Effector CD4-positive, alpha-beta T cell (primary cell): ENCODE measurements around the gene IL16.

Source experiments
- DNase-seq: peaks from one replicate; pipeline ENCODE4 v3.0.0-alpha.2; 2020

Gene IL16

GRCh38 chr15:81278306-81279029, 81.8 kb downstream of the IL16 start:
- DNase-seq = no peak

DNA sequence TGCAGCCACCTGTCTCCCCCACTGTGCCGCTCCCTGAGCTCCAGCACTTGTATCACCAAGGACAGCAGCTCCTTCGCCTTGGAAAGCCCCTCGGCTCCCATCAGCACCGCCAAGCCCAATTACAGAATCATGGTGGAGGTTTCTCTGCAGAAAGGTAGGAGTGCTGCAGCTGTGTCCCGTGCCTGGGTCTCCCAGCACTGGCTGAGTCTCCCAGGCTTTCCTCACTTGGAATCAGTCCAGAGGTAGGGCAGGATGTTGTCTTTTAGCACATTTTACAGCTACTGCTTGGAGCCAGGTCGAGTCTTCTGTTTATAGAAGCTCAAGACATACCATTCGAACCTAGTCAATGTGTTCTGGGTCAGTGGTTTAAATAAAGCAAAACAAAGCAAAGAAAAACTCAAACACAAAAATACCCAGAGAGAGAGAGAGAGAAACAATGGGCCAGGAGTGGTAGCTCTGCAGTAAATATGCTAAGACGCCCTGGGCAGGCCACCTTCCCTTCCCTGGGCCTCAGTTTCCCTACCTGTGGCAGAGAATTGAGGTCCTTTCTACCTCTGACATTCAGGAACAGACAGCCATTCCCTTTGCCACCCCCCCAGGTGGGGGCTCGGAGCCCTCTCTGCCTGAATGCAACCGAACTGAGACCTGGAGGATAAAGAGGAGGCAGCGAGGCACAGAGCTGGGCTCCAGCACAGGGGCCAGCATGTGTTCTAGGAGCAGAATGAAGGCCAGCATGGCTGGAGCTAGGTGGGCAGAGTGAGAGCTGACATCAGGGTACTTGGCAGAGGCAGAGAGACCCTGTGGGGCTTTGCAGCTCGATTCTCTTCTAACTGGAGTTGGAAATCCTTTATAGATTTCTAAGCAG, 83.2 kb downstream of the IL16 start:
- no peak for DNase-seq

GRCh38 chr15:81280696-81281455, 84.2 kb downstream of the IL16 start:
- DNase-seq = no peak

GRCh38 chr15:81281456-81281735, 84.7 kb downstream of the IL16 start:
- no peak for DNase-seq

GRCh38 chr15:81281766-81282605, 85.3 kb downstream of the IL16 start:
- DNase-seq = no peak

DNA sequence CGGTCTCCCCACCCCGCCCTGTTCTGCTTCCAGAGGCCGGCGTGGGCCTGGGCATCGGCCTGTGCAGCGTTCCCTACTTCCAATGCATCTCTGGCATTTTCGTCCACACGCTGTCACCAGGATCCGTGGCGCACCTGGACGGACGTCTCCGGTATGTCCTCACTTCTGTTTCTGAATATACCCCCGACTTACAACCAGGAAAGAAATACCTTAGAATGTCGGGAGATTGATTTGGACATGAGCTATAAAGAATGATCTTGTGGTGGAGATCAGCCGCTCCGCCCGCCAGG, 85.9 kb downstream of the IL16 start:
- no peak for DNase-seq

- DNase-seq = no peak
These were observed 86.2 kb downstream of the IL16 start for GRCh38 chr15:81282911-81283310.

GRCh38 chr15:81284256-81285031, 87.8 kb downstream of the IL16 start:
- no peak for DNase-seq

DNA sequence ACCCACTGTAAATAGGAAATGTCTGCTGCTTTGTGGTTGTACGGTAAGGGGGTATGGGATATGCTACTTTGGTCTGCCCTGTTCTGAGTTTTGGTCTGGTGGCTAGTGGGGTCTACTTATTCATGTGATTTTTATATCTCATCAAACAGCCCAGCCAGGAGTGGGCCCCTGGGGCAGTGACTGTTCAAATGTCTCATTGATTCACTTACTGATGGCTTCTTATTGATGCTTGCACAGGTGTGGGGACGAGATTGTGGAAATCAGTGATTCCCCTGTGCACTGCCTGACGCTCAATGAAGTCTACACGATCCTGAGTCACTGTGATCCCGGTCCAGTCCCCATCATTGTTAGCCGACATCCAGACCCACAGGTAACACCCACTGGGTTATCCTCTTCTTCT, 88.8 kb downstream of the IL16 start:
- no peak for DNase-seq

DNA sequence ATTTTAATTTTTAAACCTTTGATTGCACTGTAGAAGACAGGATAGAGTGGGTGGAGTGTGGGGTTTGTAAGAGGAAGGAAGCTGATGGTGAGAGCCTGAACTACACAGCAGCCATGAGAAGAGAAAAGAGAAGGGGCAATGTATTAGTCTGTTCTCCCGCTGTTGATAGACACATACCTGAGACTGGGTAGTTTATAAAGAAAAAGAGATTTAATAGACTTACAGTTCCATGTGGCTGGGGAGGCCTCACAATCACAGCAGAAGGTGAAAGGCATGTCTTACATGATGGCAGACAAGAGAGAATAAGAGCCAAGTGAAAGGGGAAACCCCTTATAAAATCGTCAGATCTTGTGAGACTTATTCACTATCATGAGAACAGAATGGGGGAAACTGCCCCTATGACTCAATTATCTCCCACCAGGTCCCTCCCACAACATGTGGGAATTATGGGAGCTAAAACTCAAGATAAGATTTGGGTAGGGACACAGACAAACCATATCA, 90.0 kb downstream of the IL16 start:
- no peak for DNase-seq

DNA sequence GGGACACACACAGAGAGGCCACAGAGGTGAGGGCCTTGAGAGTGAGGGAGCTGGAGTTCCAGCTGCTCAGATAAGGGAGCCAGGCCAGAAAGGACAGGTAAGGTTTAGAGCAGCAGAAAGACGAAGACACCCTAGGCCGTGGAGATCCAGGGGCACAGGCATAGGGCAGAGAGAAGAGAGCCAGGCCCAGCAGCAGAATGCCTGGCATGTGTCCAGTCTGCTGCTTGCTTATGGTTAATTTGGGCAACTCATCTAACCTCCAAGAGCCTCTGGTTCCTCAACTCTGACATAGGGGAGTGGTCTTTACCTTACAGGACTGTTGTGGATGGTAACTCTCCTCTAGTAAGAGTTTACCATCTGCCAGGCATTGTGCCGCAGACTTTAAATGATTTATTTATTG, 91.4 kb downstream of the IL16 start:
- DNase-seq = no peak

DNA sequence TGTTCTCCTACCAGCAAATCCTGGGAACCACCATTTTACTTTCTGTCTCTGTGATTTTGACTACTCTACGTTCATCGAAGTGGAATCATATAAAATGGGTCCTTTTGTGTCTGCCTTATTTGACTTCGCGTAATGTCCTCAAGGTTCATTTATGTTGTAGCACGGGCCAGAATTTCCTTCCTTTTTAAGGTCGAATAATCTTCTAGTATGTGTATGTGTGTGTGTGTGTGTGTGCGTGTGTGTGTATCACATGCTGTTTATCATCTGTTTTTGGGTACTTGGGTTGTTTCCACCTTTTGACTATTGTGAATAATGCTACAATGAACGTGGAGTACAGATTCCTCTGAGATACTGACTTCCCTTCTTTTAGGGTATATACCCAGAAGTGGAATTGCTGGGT, 91.9 kb downstream of the IL16 start:
- DNase-seq = no peak

DNA sequence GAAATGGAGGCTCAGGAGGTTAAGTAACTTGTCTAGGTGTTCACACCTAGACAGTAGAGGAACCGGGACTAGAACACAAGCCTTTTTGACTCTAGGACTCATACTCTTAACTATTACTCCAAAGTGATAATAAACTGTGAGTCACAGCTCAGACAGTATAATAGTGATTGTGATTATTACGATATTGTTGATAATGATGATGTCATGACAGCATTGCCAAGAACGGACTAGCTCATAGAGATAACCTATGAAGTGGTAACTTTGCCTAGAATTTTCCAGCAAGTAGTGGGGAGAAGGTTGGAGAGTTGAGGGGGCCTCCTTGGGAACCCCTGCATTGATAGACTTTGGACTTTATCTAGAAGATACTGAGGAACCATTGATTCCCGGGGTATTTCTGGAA, 93.2 kb downstream of the IL16 start:
- no peak for DNase-seq

GRCh38 chr15:81291916-81292522, 95.3 kb downstream of the IL16 start:
- DNase-seq = no peak

GRCh38 chr15:81292523-81293001, 95.9 kb downstream of the IL16 start:
- DNase-seq = peak; percentile 54

DNA sequence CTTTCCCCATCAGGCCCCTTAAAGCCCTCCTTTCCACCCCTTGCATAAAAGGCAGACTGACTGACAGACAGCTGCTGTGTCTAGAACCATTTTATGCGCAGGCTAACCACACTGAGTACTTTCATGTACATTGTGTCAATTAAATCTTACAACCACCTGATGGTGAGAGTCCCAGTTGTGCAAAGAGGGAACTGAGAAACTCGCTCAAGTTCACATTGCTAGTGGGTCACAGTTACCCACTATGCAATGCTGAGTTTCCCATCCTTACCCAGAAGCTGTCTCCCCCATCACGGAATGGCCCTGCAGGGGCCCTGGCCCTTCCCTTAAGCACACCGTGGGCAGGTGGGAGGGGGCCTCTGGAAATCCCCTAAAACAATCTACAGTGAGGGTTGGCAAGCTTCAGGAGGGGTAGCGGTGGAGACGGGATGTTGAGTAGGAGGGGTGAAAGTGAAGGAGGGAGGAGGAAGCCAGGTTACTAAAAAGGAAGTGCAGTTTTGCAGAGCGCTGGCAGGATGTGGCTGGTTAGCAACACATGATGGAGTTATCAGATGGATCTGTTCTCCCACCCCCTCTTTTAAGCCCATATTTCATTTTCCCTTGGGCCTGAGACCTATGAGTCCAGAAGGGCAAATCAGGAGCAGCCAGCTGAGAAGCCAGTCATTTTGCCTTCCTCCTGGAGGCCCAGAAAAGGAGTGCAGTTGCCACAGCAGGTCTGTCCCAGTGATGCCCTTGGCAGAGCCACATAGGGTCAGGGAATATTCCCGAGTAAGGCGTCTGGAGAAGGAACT, 97.2 kb downstream of the IL16 start:
- DNase-seq = peak; percentile 69

DNA sequence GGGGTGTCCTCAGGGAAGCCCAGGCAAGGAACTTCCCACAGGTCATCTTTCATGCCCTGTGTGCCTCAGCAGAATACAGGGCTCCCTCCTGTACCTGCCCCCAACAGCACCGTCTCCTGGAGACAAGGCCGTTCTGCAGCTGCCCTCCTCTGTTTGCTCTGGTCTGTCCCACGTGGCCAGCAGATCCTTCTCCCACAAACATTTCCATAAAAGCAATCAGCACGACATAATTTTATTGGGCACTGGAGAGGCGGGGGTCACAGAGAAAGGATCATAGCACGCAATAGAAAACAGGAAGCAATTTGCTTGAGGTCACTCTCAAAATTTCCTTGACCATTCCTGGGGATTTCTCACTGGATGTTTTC, 97.8 kb downstream of the IL16 start:
- DNase-seq = no peak

- DNase-seq = no peak
These were observed 98.9 kb downstream of the IL16 start for GRCh38 chr15:81295486-81296121.

DNA sequence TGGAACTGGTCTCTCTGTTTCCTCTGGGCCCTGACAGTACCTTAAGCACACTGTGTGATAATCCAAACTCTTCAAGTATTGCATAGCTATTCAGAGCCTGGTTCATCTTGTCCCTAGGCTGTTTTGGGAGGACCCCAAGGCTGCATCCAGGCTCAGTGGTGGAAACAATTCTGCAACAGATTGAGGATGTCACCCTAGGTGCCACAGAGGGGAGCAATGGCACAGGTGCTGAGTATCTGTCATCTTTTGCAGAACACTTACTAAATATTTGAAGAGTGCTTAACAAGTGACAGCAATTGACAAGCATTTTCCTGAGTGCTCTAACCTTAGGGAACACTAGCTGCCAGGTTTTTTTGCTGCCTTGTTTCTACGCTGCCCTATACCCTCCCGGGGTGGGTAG, 99.5 kb downstream of the IL16 start:
- DNase-seq = no peak

- peak; percentile 66 for DNase-seq
These were observed 100.0 kb downstream of the IL16 start for GRCh38 chr15:81296673-81297072.
